ENCODE results near the gene CANX.

Gene CANX

GRCh38 chr5:179749857-179750508, 51.2 kb downstream of the CANX start:
- in situ Hi-C loops (cut with MboI; ENCODE audit: low sequenced_read_pairs), result no loop called here

- in situ Hi-C loops (cut with MboI; ENCODE audit: low sequenced_read_pairs), result no loop called here
Measured at GRCh38 chr5:179753971-179754370, 55.2 kb downstream of the CANX start.

GRCh38 chr5:179755022-179755421, 56.3 kb downstream of the CANX start:
- in situ Hi-C loops (cut with MboI; ENCODE audit: low sequenced_read_pairs), result no loop called here

GRCh38 chr5:179758955-179759354, 60.2 kb downstream of the CANX start:
- in situ Hi-C loops (cut with MboI; ENCODE audit: low sequenced_read_pairs), result no loop called here

GRCh38 chr5:179759581-179760551, 61.1 kb downstream of the CANX start:
- in situ Hi-C loops (cut with MboI; ENCODE audit: low sequenced_read_pairs), result no loop called here

GRCh38 chr5:179762079-179762780, 63.5 kb downstream of the CANX start:
- in situ Hi-C loops (cut with MboI; ENCODE audit: low sequenced_read_pairs), result no loop called here

GRCh38 chr5:179762781-179763176, 64.0 kb downstream of the CANX start:
- in situ Hi-C loops (cut with MboI; ENCODE audit: low sequenced_read_pairs), result no loop called here

GRCh38 chr5:179763215-179763945, 64.6 kb downstream of the CANX start:
- in situ Hi-C loops (cut with MboI; ENCODE audit: low sequenced_read_pairs), result no loop called here

- in situ Hi-C loops (cut with MboI; ENCODE audit: low sequenced_read_pairs), result no loop called here
Measured at GRCh38 chr5:179764056-179764455, 65.3 kb downstream of the CANX start.

GRCh38 chr5:179765400-179765799, 66.6 kb downstream of the CANX start:
- in situ Hi-C loops (cut with MboI; ENCODE audit: low sequenced_read_pairs), result no loop called here

- in situ Hi-C loops (cut with MboI; ENCODE audit: low sequenced_read_pairs), result no loop called here
Measured at GRCh38 chr5:179766021-179766725, 67.4 kb downstream of the CANX start.

- in situ Hi-C loops (cut with MboI; ENCODE audit: low sequenced_read_pairs), result no loop called here
Measured at GRCh38 chr5:179766726-179767455, 68.1 kb downstream of the CANX start.

- in situ Hi-C loops (cut with MboI; ENCODE audit: low sequenced_read_pairs), result no loop called here
Measured at GRCh38 chr5:179767496-179768100, 68.8 kb downstream of the CANX start.

- in situ Hi-C loops (cut with MboI; ENCODE audit: low sequenced_read_pairs), result no loop called here
Measured at GRCh38 chr5:179768326-179769085, 69.7 kb downstream of the CANX start.

- in situ Hi-C loops (cut with MboI; ENCODE audit: low sequenced_read_pairs), result no loop called here
Measured at GRCh38 chr5:179769271-179769670, 70.5 kb downstream of the CANX start.

GRCh38 chr5:179769796-179770195, 71.0 kb downstream of the CANX start:
- in situ Hi-C loops (cut with MboI; ENCODE audit: low sequenced_read_pairs), result no loop called here

GRCh38 chr5:179771311-179771895, 72.6 kb downstream of the CANX start:
- in situ Hi-C loops (cut with MboI; ENCODE audit: low sequenced_read_pairs), result no loop called here

GRCh38 chr5:179772351-179772750, 73.6 kb downstream of the CANX start:
- in situ Hi-C loops (cut with MboI; ENCODE audit: low sequenced_read_pairs), result no loop called here
